Measurements from ENCODE around the gene TUNAR. TPM values are rescaled to one million over a fixed set of nuclear protein-coding genes. Genes with fewer than 3 reads are reported as not detected.

The TUNAR gene
- polyA plus RNA-seq, 1 experiment: not detected

GRCh38 chr14:95935228-95935822 is 58.7 kb downstream of the TUNAR start:
- TF ChIP-seq, protein P1, sequence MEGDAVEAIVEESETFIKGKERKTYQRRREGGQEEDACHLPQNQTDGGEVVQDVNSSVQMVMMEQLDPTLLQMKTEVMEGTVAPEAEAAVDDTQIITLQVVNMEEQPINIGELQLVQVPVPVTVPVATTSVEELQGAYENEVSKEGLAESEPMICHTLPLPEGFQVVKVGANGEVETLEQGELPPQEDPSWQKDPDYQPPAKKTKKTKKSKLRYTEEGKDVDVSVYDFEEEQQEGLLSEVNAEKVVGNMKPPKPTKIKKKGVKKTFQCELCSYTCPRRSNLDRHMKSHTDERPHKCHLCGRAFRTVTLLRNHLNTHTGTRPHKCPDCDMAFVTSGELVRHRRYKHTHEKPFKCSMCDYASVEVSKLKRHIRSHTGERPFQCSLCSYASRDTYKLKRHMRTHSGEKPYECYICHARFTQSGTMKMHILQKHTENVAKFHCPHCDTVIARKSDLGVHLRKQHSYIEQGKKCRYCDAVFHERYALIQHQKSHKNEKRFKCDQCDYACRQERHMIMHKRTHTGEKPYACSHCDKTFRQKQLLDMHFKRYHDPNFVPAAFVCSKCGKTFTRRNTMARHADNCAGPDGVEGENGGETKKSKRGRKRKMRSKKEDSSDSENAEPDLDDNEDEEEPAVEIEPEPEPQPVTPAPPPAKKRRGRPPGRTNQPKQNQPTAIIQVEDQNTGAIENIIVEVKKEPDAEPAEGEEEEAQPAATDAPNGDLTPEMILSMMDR (IDR thresholded peaks at IDR 0.05; ENCODE audit: low read depth, low read length): no peak
- ChIA-PET CTCF (interaction anchor here (1.1 kb wide), 1 partner anchor 58 kb away, joined by 4 read pairs; no protein-coding TSS in a partner anchor), POLR2A (no interaction called here)
- H3K27me3 ChIP-seq (ENCODE audit: control insufficient read depth, insufficient read depth, low read length): no peaks in the 10 kb centered on the region
- no peak overlapping the region for H3K4me3 ChIP-seq (ENCODE audit: low read depth, low read length)
- no peak for DNase-seq (ENCODE audit: low read depth, low spot score)
- no peaks in the 10 kb centered on the region for H3K9me3 ChIP-seq (ENCODE audit: control insufficient read depth, insufficient read depth, low read length)
- H3K27ac ChIP-seq (ENCODE audit: low read depth, low read length): no peak overlapping the region

DNA sequence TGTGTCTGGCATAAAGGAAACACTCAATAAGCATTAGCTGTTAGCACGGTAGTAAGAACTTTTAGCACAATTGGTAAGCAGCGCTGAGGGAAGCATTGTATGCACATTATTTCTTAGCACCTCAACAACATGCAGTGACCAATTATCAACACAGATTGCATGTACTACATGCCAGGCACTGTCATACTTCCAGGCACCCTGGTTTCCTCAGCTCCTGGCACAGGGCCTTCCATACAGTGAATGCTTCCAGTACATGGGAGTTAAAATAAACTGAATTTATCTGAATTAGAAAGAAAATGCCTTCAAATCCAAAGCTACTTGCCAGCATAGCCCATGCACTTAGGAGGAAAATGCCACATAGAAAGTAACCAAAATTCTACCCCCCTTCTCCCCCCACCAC is 59.4 kb downstream of the TUNAR start:
- Histone ChIP-seq H3K4me3 (ENCODE audit: low read depth, low read length) (no peak overlapping the region), H3K27me3 (ENCODE audit: control insufficient read depth, insufficient read depth, low read length) (no peaks in the 10 kb centered on the region), H3K27ac (ENCODE audit: low read depth, low read length) (no peak overlapping the region), H3K9me3 (ENCODE audit: control insufficient read depth, insufficient read depth, low read length) (no peaks in the 10 kb centered on the region)
- DNase-seq (ENCODE audit: low read depth, low spot score): no peak
- POLR2A ChIA-PET: no interaction called here
- TF ChIP-seq, protein P1 (IDR thresholded peaks at IDR 0.05; ENCODE audit: low read depth, low read length): no peak
- CTCF ChIA-PET: interaction anchor here (1.1 kb wide), 1 partner anchor 58 kb away, joined by 4 read pairs; no protein-coding TSS in a partner anchor

- ChIA-PET CTCF (no interaction called here), POLR2A (no interaction called here)
- no peak for DNase-seq (ENCODE audit: low read depth, low spot score)
- TF ChIP-seq, protein P1 (IDR thresholded peaks at IDR 0.05; ENCODE audit: low read depth, low read length): no peak
- Histone ChIP-seq H3K27me3 (ENCODE audit: control insufficient read depth, insufficient read depth, low read length) (no peaks in the 10 kb centered on the region), H3K4me3 (ENCODE audit: low read depth, low read length) (no peak overlapping the region), H3K9me3 (ENCODE audit: control insufficient read depth, insufficient read depth, low read length) (no peaks in the 10 kb centered on the region), H3K27ac (ENCODE audit: low read depth, low read length) (no peak overlapping the region)
Observed at GRCh38 chr14:95939335-95939734, 62.7 kb downstream of the TUNAR start.

DNA sequence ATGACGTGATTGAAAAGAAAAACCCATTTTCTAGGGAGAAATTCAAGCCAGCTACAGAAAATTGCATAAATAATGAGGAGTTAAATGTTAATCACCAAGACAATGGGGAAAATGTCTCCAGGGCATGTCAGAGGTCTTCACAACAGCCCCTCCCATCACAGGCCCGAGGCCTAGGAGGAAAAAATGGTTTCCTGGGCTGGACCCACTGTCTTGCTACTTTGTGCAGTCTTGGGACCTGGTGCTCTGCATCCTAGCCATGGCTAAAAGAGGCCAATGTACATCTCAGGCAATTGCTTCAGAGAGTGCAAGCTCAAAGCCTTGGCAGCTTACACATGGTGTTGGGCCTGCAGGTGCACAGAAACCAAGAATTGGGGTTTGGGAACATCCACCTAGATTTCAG is 65.3 kb downstream of the TUNAR start:
- no peak overlapping the region for H3K4me3 ChIP-seq (ENCODE audit: low read depth, low read length)
- no peaks in the 10 kb centered on the region for H3K27me3 ChIP-seq (ENCODE audit: control insufficient read depth, insufficient read depth, low read length)
- H3K9me3 ChIP-seq (ENCODE audit: control insufficient read depth, insufficient read depth, low read length): no peaks in the 10 kb centered on the region
- POLR2A ChIA-PET: no interaction called here
- H3K27ac ChIP-seq (ENCODE audit: low read depth, low read length): no peak overlapping the region
- TF ChIP-seq, protein P1 (IDR thresholded peaks at IDR 0.05; ENCODE audit: low read depth, low read length): no peak
- no peak for DNase-seq (ENCODE audit: low read depth, low spot score)
- CTCF ChIA-PET: no interaction called here

GRCh38 chr14:95943699-95944098 is 67.1 kb downstream of the TUNAR start:
- POLR2A ChIA-PET: no interaction called here
- CTCF ChIA-PET: no interaction called here
- DNase-seq (ENCODE audit: low read depth, low spot score): no peak

More at GRCh38 chr14:95943699-95944098, 67.1 kb downstream of the TUNAR start:
- no peak overlapping the region for H3K4me3 ChIP-seq (ENCODE audit: low read depth, low read length)
- no peaks in the 10 kb centered on the region for H3K27me3 ChIP-seq (ENCODE audit: control insufficient read depth, insufficient read depth, low read length)
- H3K27ac ChIP-seq (ENCODE audit: low read depth, low read length): no peak overlapping the region
- no peaks in the 10 kb centered on the region for H3K9me3 ChIP-seq (ENCODE audit: control insufficient read depth, insufficient read depth, low read length)
- TF ChIP-seq, protein P1 (IDR thresholded peaks at IDR 0.05; ENCODE audit: low read depth, low read length): no peak
